Thymus (tissue), 11 donors: ENCODE measurements around the gene SYNE1. TPM values are rescaled to one million over a fixed set of nuclear protein-coding genes. Genes with fewer than 3 reads are reported as not detected.
"Not testable (repeated sequence)": the region's sequence is repeated elsewhere in the genome, so short reads cannot be mapped to it uniquely, and the experiment has no call there.

Source experiments
- DNase-seq, 9 donors: peaks; one replicate each; pipeline ENCODE4 v3.0.0-alpha.2; 2013; ENCODE audit warnings: low spot score in 9 of 9, low read depth in 6 of 9, missing footprints in 1 of 9
- H3K27ac ChIP-seq, 2 donors: one replicate each; pipeline ENCODE4 v1.5.1; 2013; ENCODE audit warnings: control low read depth in 1 of 2, low read depth in 1 of 2, low read length in 1 of 2, mild to moderate bottlenecking in 1 of 2, moderate library complexity in 1 of 2
- H3K27me3 ChIP-seq, 2 donors: one replicate each; pipeline ENCODE4 v1.5.1; 2013; ENCODE audit warnings: low read length in 1 of 2; ENCODE audit not compliant: control insufficient read depth in 2 of 2, insufficient read depth in 1 of 2
- H3K36me3 ChIP-seq, 2 donors: one replicate each; pipeline ENCODE4 v1.5.1; 2013; ENCODE audit warnings: low read length in 1 of 2, mild to moderate bottlenecking in 1 of 2, moderate library complexity in 1 of 2; ENCODE audit not compliant: control insufficient read depth in 2 of 2, insufficient read depth in 2 of 2
- H3K4me1 ChIP-seq, 2 donors: one replicate each; pipeline ENCODE4 v1.5.1; 2013; ENCODE audit warnings: low read length in 2 of 2; ENCODE audit not compliant: control insufficient read depth in 2 of 2, insufficient read depth in 2 of 2
- H3K4me3 ChIP-seq, 2 donors: one replicate each; pipeline ENCODE4 v1.5.1; 2013; ENCODE audit warnings: low read length in 2 of 2, control low read depth in 1 of 2, mild to moderate bottlenecking in 1 of 2
- H3K9me3 ChIP-seq, 2 donors: one replicate each; pipeline ENCODE4 v1.5.1; 2013; ENCODE audit warnings: low read length in 1 of 2, mild to moderate bottlenecking in 1 of 2; ENCODE audit not compliant: control insufficient read depth in 2 of 2, insufficient read depth in 1 of 2
- WGBS: extraction: QIAGEN DNeasy Blood & Tissue Kit; methylation state at CpG from one replicate; pipeline ENCODE4 v1.1.7; 2013; 5-methylcytosine and 5-hydroxymethylcytosine counted together
- polyA plus RNA-seq: library from polyadenylated mRNA; stranded (reverse); fragments of 200-250 nt; gene quantifications from one replicate; pipeline ENCODE4 v1.2.3, GENCODE V29; 2013
- total RNA-seq: library from RNA; stranded (reverse); fragments of 120-200 nt; gene quantifications from one replicate; pipeline ENCODE4 v1.2.4, GENCODE V29; 2013
- donor health status: healthy.

The SYNE1 gene
- total and polyA plus RNA-seq, 2 donors, result 49.6 to 55.1 TPM

DNA sequence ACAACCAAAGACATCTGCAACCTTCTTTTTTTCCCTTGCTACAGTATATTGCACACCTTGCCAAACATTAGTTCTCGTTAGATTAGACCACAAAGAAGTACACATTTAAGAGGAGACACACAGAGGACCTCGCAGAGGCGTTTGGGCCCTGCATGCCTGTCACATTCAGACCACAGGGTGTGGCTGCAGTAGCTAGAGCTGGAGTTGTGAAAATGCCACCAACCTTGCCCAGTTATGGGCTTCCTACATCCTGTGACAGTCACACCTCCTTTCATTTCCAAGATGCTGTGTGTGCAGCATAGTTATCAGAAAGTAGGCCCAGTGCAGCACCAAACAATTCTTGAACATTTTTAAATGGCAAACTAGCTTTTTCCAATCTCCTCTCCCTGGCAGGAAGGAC lies 2.4 kb downstream of the SYNE1 start:
- H3K4me1 ChIP-seq, result peaks cover 0 to 2% of the 10 kb centered on the region in 2 donors
- H3K27ac ChIP-seq, result no peak overlapping the region
- no peaks in the 10 kb centered on the region for H3K36me3 ChIP-seq
- H3K4me3 ChIP-seq, result no peak overlapping the region
- DNase-seq, result no peak
- WGBS, result 82% methylated on average over 3 of the region's 3 CpGs
- H3K9me3 ChIP-seq, result peaks cover 0 to 4% of the 10 kb centered on the region in 2 donors
- peaks cover 23 to 41% of the 10 kb centered on the region in 2 donors for H3K27me3 ChIP-seq

DNA sequence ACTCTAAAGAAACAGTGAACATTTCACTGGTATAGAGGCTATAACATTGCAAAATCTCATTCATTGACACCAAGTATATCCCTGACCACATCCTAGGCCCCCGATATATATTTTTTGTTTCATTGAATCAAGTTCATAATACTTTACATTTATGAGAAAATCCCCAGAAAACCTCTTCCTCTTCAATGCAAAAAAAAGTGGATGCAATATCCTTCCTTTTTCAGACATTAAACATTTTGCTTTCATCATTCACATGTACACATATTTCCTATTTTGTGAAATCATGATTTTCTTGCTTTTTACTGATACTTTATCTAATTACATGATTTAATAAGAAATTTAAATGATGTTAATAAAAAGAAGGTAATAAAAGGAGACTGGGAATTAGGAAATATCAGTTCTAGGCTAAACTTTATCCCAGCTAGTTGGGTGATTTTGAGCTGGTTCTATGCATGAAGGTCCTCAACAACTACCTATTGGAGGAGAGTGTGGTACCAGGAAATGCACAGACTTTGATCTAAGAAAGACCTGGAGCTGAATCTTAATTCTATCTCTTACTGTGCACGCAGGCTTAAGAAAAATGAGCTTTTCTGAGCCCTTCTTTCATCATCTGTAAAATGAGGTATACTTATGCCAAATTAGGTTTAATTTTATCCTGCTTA lies 4.9 kb downstream of the SYNE1 start:
- Histone ChIP-seq H3K27me3 (peaks cover 16 to 22% of the 10 kb centered on the region in 2 donors), H3K36me3 (no peaks in the 10 kb centered on the region), H3K4me3 (no peak overlapping the region), H3K4me1 (peaks cover 0 to 2% of the 10 kb centered on the region in 2 donors), H3K27ac (no peak overlapping the region), H3K9me3 (peaks cover 0 to 3% of the 10 kb centered on the region in 2 donors)
- no peak for DNase-seq
- WGBS, result 88% methylated on average over 2 of the region's 2 CpGs

DNA sequence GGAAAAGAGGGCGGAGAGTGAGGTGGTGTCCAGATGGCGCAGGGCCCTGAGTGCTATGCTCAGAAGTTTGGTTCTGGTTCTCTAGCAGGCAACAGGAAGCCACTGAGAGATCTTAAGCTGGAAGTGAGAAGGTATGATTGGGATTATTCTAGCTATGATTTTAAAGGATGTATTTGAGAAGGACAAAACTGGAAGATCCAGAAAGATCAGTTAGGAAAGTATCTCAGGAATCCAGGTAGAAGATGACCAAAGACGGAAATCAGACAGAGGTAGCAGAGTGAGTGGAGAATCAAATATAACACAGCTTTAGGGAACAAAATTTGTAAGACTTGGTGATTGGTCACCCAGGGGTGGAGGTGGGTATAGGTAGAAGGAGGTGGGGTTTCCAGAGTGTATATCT lies 5.8 kb downstream of the SYNE1 start:
- no peaks in the 10 kb centered on the region for H3K36me3 ChIP-seq
- H3K4me3 ChIP-seq, result no peak overlapping the region
- DNase-seq, result no peak
- 96% methylated on average over 3 of the region's 3 CpGs for WGBS
- peaks cover 7 to 13% of the 10 kb centered on the region in 2 donors for H3K27me3 ChIP-seq
- H3K27ac ChIP-seq, result no peak overlapping the region
- H3K9me3 ChIP-seq, result no peaks in the 10 kb centered on the region
- no peaks in the 10 kb centered on the region for H3K4me1 ChIP-seq

DNA sequence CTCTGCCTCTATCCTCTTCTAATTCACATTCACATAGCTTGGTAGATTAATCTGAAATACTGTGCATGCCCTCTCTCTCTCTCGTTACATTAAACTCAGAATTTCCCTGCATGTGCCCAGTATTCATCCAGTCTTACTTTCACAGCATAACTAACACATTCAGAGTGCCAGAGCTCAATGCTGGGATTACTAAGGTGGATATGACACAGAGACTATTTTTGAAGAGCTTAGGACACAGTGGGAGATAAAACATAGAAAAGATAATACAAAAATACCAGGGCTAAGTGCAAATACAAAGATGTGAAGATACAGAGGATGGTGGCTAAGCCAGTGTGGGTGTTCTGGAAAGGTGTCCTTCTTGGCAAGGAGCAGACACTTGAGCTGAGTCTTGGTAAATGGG lies 6.3 kb downstream of the SYNE1 start:
- H3K36me3 ChIP-seq, result no peaks in the 10 kb centered on the region

DNA sequence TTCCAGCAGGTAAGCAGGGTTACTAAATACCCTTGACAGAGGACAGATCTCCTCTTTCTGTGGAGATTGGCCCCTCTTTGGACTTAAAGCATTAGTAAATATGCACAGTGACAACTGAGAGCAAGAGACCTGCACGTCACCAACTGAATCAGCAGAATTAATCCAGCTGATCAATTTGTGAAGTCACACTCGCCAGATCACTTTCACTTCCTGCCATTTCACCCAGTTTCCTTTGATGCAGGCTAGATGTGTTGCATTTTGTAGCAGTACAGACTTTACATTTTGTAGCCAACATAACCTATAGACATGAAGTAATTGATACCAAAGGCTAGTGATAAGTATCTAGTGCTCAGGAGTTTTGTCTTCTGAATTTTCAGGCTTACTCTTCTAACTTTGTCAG lies 11.9 kb downstream of the SYNE1 start:
- 82% methylated on average over 2 of the region's 2 CpGs for WGBS
- no peaks in the 10 kb centered on the region for H3K9me3 ChIP-seq
- no peaks in the 10 kb centered on the region for H3K36me3 ChIP-seq
- H3K27me3 ChIP-seq, result no peaks in the 10 kb centered on the region
- no peak overlapping the region for H3K27ac ChIP-seq
- no peaks in the 10 kb centered on the region for H3K4me1 ChIP-seq
- no peak overlapping the region for H3K4me3 ChIP-seq
- no peak for DNase-seq

More for the DNA sequence above, 6.3 kb downstream of the SYNE1 start:
- H3K4me3 ChIP-seq, result no peak overlapping the region
- H3K4me1 ChIP-seq, result no peaks in the 10 kb centered on the region
- H3K27ac ChIP-seq, result no peak overlapping the region
- no peaks in the 10 kb centered on the region for H3K9me3 ChIP-seq
- peaks cover 3 to 8% of the 10 kb centered on the region in 2 donors for H3K27me3 ChIP-seq
- WGBS, result 85% methylated on average over 1 of the region's 1 CpG
- no peak for DNase-seq

DNA sequence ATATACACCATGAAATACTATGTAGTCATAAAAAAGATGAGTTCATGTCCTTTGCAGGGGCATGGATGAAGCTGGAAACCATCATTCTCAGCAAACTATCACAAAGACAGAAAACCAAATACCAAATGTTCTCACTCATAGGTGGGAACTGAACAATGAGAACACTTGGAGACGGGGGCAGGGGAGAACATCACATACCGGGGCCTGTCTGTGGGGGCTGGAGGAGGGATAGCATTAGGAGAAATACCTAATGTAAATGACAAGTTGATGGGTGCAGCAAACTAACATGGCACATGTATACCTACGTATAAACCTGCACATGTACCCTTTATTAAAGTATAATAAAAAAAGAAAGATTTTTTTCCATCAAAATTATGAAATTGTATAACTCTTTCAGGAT lies 22.4 kb downstream of the SYNE1 start:
- H3K27me3 ChIP-seq, DNase-seq, H3K9me3 ChIP-seq, H3K36me3 ChIP-seq, H3K27ac ChIP-seq, H3K4me1 ChIP-seq, H3K4me3 ChIP-seq: not testable (repeated sequence)
- 99% methylated on average over 3 of the region's 3 CpGs for WGBS

DNA sequence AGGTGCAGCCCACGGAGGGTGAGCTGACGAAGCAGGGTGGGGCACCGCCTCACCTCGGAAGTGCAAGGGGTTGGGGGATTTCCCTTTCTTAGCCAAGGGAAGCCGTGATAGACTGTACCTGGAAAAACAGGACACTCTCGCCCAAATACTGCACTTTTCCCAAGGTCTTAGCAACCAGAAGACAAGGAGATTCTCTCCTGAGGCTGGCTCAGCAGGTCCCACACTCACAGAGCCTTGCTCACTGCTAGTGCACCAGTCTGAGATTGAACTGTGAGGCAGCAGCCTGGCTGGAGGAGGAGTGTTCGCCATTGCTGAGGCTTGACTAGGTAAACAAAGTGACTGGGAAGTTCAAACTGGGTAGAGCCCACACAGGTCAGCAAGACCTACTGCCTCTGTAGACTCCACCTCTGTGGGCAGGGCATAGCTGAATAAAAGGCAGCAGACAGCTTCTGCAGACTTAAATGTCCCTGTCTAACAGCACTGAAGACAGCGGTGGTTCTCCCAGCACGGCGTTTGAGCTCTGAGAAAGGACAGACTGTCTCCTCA lies 28.0 kb downstream of the SYNE1 start:
- no peaks in the 10 kb centered on the region for H3K27me3 ChIP-seq
- H3K4me1 ChIP-seq, result no peaks in the 10 kb centered on the region
- H3K27ac ChIP-seq, result no peak overlapping the region
- 90% methylated on average over 10 of the region's 10 CpGs for WGBS
- DNase-seq, result no peak
- H3K9me3 ChIP-seq, result no peaks in the 10 kb centered on the region
- H3K4me3 ChIP-seq, result no peak overlapping the region
- H3K36me3 ChIP-seq, result no peaks in the 10 kb centered on the region

DNA sequence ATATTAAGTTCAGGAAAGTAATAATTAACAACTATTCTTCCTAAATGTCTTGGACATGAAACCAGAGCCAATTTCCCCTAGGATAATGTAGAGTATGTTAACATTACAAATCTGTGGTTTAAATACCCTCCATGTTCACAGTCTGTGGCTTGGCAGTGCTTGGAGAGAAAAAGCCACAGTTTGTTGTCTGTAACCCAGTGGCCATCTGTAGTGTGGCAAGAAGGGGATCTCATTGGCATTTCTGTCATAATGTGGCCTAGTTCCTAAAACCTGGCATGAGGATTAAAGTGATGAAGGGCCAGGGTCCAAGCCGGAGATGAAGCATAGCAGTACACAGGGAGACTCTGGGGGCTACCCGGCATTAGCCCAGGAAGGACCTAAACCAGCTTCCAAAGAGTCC lies 31.2 kb downstream of the SYNE1 start:
- no peaks in the 10 kb centered on the region for H3K9me3 ChIP-seq
- no peaks in the 10 kb centered on the region for H3K4me1 ChIP-seq
- H3K27me3 ChIP-seq, result no peaks in the 10 kb centered on the region
- 96% methylated on average over 2 of the region's 2 CpGs for WGBS
- no peak for DNase-seq
- H3K27ac ChIP-seq, result no peak overlapping the region
- H3K4me3 ChIP-seq, result no peak overlapping the region
- no peaks in the 10 kb centered on the region for H3K36me3 ChIP-seq

DNA sequence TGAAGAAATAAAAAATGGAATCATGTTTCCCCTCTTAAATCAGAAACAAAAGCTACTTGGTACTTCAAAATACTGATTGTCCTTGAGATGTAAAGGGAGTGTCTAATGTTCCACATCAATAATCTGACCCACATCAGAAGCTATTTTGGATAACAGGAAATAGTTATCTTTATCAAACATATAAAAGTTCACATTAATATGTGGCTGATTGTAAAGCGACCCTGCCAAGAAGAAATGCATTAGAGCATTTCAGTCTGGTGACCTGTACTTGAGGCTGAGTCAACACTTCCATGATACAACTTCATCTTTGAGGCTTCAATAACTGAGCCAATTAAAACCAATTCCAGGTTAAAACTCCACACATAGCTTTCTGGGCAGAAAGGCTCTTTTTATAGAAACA lies 31.8 kb downstream of the SYNE1 start:
- 84% methylated on average over 1 of the region's 1 CpG for WGBS
- Histone ChIP-seq H3K36me3 (no peaks in the 10 kb centered on the region), H3K9me3 (no peaks in the 10 kb centered on the region), H3K4me1 (no peaks in the 10 kb centered on the region), H3K27me3 (no peaks in the 10 kb centered on the region), H3K27ac (no peak overlapping the region), H3K4me3 (no peak overlapping the region)
- no peak for DNase-seq
